ENCODE results near the gene TENM4.

The TENM4 gene

DNA sequence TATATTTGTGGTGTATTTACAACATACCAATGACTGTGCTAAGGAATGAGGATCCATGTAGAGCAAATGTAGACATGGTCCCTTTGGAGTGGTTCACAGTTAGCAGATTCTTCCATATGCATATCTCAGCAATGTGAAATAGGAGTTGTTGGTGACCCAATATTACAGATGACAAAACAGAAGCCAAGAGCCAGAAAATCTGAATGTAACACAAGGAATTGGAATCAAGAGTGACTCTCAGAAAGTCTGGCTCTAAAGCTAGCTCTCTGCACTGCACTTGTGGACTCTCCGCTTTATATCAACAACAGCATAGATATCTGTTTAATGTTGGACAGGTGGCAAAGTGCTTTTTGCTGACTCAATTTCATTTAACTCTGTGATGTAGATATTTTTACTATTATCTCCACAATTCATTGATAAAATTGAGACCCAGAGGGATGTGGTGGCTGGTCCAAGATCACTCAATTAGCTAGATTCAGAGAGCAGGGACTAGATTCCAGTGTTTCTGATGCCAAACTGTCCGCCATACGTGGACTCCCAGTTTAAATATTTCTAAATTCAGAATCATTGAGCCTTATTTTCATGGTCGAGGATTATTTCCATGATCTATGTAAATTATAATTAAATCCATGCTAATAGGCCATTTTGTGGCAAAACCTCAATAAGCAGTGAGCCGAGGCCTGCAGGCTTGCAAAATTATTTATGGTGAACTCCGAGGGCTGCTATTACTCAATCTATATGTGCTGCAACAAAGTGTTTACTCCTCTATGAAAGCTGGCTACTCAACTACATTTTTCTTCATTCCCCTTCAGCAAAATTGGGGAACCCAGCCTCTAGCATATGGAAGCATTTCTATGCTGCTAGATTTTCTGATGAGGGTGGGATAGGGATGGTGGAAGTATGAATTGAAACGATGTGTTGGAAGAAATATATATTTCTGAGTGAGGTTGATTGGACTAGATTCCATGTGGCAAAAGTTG, 21.1 kb upstream of the TENM4 start:
- TF ChIP-seq SNAI2 (CRISPR knock-in tag; IDR thresholded peaks at IDR 0.05): no peak
- TF ChIP-seq, protein P1, sequence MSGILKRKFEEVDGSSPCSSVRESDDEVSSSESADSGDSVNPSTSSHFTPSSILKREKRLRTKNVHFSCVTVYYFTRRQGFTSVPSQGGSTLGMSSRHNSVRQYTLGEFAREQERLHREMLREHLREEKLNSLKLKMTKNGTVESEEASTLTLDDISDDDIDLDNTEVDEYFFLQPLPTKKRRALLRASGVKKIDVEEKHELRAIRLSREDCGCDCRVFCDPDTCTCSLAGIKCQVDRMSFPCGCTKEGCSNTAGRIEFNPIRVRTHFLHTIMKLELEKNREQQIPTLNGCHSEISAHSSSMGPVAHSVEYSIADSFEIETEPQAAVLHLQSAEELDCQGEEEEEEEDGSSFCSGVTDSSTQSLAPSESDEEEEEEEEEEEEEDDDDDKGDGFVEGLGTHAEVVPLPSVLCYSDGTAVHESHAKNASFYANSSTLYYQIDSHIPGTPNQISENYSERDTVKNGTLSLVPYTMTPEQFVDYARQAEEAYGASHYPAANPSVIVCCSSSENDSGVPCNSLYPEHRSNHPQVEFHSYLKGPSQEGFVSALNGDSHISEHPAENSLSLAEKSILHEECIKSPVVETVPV (CRISPR knock-in tag; IDR thresholded peaks at IDR 0.05): no peak
- TF ChIP-seq ZNF565 (CRISPR knock-in tag; conservative IDR thresholded peaks at IDR 0.05; ENCODE audit: low read depth): no peak
- TF ChIP-seq ISL1 (CRISPR knock-in tag; IDR thresholded peaks at IDR 0.05): no peak
- no peak for TF ChIP-seq ZFP3 (CRISPR knock-in tag; IDR thresholded peaks at IDR 0.05)
- no peak for TF ChIP-seq PPARA (CRISPR knock-in tag; IDR thresholded peaks at IDR 0.05; ENCODE audit: borderline replicate concordance)
- no peak for ATAC-seq

DNA sequence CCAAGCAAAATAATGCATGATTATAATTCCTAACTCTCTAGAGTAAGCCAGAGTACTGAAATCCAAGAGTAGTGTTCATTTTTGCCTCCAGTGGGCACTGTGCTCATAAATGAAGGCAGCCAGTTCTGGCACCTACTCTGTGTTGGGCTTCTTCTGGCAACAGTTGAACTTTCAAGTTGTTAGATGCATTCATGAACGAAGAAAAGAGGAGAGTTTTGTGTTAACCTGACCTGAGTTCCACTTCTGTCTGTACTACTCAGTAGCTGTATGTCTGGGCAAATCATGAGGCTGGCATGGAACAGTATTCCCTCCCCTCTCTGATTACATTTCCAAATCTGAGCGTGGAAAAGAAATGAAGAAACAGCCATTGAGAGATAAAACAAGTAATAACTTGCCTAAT, 20.3 kb upstream of the TENM4 start:
- no peak for TF ChIP-seq OSR1 (CRISPR knock-in tag; IDR thresholded peaks at IDR 0.05)
- no peak for TF ChIP-seq ZFP30 (CRISPR knock-in tag; IDR thresholded peaks at IDR 0.05)
- TF ChIP-seq ZNF70 (CRISPR knock-in tag; IDR thresholded peaks at IDR 0.05): no peak
- no peak for TF ChIP-seq BACH2 (CRISPR knock-in tag; IDR thresholded peaks at IDR 0.05; ENCODE audit: borderline replicate concordance)
- no peak for TF ChIP-seq SNAI2 (CRISPR knock-in tag; IDR thresholded peaks at IDR 0.05)
- TF ChIP-seq TOX (CRISPR knock-in tag; IDR thresholded peaks at IDR 0.05; ENCODE audit: borderline replicate concordance): no peak
- TF ChIP-seq, protein P2, sequence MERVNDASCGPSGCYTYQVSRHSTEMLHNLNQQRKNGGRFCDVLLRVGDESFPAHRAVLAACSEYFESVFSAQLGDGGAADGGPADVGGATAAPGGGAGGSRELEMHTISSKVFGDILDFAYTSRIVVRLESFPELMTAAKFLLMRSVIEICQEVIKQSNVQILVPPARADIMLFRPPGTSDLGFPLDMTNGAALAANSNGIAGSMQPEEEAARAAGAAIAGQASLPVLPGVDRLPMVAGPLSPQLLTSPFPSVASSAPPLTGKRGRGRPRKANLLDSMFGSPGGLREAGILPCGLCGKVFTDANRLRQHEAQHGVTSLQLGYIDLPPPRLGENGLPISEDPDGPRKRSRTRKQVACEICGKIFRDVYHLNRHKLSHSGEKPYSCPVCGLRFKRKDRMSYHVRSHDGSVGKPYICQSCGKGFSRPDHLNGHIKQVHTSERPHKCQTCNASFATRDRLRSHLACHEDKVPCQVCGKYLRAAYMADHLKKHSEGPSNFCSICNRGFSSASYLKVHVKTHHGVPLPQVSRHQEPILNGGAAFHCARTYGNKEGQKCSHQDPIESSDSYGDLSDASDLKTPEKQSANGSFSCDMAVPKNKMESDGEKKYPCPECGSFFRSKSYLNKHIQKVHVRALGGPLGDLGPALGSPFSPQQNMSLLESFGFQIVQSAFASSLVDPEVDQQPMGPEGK (CRISPR knock-in tag; IDR thresholded peaks at IDR 0.05; ENCODE audit: borderline replicate concordance): no peak
- TF ChIP-seq, protein P3, sequence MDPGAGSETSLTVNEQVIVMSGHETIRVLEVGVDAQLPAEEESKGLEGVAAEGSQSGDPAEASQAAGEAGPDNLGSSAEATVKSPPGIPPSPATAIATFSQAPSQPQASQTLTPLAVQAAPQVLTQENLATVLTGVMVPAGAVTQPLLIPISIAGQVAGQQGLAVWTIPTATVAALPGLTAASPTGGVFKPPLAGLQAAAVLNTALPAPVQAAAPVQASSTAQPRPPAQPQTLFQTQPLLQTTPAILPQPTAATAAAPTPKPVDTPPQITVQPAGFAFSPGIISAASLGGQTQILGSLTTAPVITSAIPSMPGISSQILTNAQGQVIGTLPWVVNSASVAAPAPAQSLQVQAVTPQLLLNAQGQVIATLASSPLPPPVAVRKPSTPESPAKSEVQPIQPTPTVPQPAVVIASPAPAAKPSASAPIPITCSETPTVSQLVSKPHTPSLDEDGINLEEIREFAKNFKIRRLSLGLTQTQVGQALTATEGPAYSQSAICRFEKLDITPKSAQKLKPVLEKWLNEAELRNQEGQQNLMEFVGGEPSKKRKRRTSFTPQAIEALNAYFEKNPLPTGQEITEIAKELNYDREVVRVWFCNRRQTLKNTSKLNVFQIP (CRISPR knock-in tag; IDR thresholded peaks at IDR 0.05; ENCODE audit: borderline replicate concordance, low read depth): no peak
- TF ChIP-seq, protein P4, sequence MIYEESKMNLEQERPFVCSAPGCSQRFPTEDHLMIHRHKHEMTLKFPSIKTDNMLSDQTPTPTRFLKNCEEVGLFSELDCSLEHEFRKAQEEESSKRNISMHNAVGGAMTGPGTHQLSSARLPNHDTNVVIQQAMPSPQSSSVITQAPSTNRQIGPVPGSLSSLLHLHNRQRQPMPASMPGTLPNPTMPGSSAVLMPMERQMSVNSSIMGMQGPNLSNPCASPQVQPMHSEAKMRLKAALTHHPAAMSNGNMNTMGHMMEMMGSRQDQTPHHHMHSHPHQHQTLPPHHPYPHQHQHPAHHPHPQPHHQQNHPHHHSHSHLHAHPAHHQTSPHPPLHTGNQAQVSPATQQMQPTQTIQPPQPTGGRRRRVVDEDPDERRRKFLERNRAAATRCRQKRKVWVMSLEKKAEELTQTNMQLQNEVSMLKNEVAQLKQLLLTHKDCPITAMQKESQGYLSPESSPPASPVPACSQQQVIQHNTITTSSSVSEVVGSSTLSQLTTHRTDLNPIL (CRISPR knock-in tag; IDR thresholded peaks at IDR 0.05; ENCODE audit: low read depth): no peak
- peak; percentile 100 for ATAC-seq

DNA sequence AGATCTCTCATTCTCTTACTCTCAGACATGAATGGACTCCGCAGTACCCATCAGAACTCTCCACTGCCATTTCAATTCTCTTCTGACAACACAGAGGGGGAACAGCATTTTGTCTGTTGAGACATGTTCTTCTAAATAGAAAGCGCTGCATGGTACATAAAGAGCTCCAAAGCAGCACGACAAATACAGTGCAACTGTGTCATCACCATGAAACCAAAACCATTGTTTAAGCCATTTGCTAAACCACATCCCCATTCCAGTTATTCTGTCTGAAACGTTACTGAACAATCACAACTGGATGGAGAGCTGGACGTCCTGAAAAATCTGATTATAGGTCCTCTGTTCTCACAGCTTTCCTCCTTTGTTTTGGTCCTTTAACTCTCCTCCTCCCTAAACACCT, 17.9 kb upstream of the TENM4 start:
- TF ChIP-seq, protein P1 (CRISPR knock-in tag; IDR thresholded peaks at IDR 0.05): no peak
- TF ChIP-seq, protein P3 (CRISPR knock-in tag; IDR thresholded peaks at IDR 0.05; ENCODE audit: borderline replicate concordance, low read depth): no peak
- TF ChIP-seq ZFP30 (CRISPR knock-in tag; IDR thresholded peaks at IDR 0.05) (no peak), BACH2 (CRISPR knock-in tag; IDR thresholded peaks at IDR 0.05; ENCODE audit: borderline replicate concordance) (no peak), OSR1 (CRISPR knock-in tag; IDR thresholded peaks at IDR 0.05) (no peak)
- ATAC-seq: no peak

DNA sequence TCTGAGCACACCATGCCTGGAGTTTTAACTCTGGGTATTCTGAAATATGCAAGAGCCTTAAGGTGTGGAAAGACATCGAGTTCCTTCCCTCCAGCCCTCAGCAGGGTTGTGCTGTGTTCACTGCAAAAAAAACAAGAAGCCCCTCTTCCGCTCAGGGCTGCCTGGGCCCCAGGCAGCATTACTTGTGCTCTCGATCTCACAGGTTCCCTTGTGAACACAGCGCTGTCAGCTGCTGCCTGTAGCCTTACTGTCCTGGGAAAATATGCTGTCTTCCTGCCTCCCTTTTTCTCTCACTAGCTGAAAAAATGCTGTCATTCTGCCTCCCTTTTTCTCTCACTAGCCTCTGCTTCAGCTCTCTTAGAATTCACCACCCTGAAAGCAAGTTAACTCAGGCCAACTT, 15.7 kb upstream of the TENM4 start:
- TF ChIP-seq OSR1 (CRISPR knock-in tag; IDR thresholded peaks at IDR 0.05): no peak
- TF ChIP-seq PPARA (CRISPR knock-in tag; IDR thresholded peaks at IDR 0.05; ENCODE audit: borderline replicate concordance): no peak
- no peak for TF ChIP-seq ZFP30 (CRISPR knock-in tag; IDR thresholded peaks at IDR 0.05)
- no peak for TF ChIP-seq ESRRG (CRISPR knock-in tag; IDR thresholded peaks at IDR 0.05)
- no peak for TF ChIP-seq ISL1 (CRISPR knock-in tag; IDR thresholded peaks at IDR 0.05)
- no peak for TF ChIP-seq TOX (CRISPR knock-in tag; IDR thresholded peaks at IDR 0.05; ENCODE audit: borderline replicate concordance)
- TF ChIP-seq SNAI2 (CRISPR knock-in tag; IDR thresholded peaks at IDR 0.05): no peak
- ATAC-seq: no peak
